ES-I3 (cell line): ENCODE measurements around the gene CRMP1.

Source experiments
- H3K36me3 ChIP-seq: 2 replicates; pipeline ENCODE4 v1.6.1; 2013; ENCODE audit warnings: mild to moderate bottlenecking, low read length, control low read depth, moderate library complexity; ENCODE audit not compliant: insufficient read depth
- H3K4me1 ChIP-seq: 2 replicates; pipeline ENCODE4 v1.6.1; 2013; ENCODE audit warnings: mild to moderate bottlenecking, control low read depth, low read length; ENCODE audit not compliant: insufficient read depth
- H3K9ac ChIP-seq: 2 replicates; pipeline ENCODE4 v1.6.1; 2013; ENCODE audit warnings: low read depth, mild to moderate bottlenecking, low read length, moderate library complexity
- H3K9me3 ChIP-seq: 2 replicates; pipeline ENCODE4 v1.6.1; 2013; ENCODE audit warnings: mild to moderate bottlenecking, low read length, moderate library complexity; ENCODE audit not compliant: control insufficient read depth, insufficient read depth

CRMP1 gene

GRCh38 chr4:5785806-5786680 lies 106.8 kb downstream of the CRMP1 start:
- no peaks in the 10 kb centered on the region; the same call in 1 of the 2 replicates for H3K36me3 ChIP-seq
- H3K9ac ChIP-seq: no peak overlapping the region
- no peaks in the 10 kb centered on the region for H3K9me3 ChIP-seq
- no peaks in the 10 kb centered on the region for H3K4me1 ChIP-seq

DNA sequence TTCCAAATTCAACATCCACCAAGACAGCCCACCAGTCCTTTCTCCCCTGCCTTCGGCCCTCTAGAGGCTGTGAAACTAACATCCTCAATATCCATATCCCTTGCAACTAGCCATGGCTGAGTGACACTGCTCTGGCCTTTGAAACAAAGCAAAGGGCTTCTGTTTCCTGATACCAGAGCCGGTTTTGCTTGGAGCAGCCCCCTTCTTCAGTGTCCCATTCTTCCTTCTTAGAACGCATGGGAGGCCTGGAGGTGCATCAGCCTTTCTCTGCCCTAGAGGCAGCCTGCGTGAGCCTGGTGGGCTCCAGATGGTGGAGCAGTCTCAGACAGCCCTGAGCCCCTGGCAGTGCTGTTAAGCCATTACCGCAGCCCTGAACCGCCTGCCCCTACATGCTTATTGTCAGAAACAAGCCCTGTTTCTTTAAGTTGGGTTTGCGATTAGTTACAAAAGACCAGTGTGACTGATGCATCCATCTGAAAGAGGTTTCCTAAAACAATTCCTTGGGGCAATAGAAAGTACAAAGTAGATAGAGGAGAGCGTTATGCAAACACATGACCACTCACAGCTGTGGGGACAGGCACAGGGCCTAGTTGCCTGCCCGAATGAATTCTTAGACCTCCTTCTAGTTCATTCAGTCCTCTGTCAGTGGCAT lies 107.8 kb downstream of the CRMP1 start:
- Histone ChIP-seq H3K4me1 (no peaks in the 10 kb centered on the region), H3K9me3 (no peaks in the 10 kb centered on the region), H3K36me3 (no peaks in the 10 kb centered on the region; the same call in 1 of the 2 replicates), H3K9ac (no peak overlapping the region)

GRCh38 chr4:5784021-5784420 lies 108.9 kb downstream of the CRMP1 start:
- Histone ChIP-seq H3K9ac (no peak overlapping the region), H3K4me1 (no peaks in the 10 kb centered on the region), H3K36me3 (no peaks in the 10 kb centered on the region; the same call in 1 of the 2 replicates), H3K9me3 (no peaks in the 10 kb centered on the region)

DNA sequence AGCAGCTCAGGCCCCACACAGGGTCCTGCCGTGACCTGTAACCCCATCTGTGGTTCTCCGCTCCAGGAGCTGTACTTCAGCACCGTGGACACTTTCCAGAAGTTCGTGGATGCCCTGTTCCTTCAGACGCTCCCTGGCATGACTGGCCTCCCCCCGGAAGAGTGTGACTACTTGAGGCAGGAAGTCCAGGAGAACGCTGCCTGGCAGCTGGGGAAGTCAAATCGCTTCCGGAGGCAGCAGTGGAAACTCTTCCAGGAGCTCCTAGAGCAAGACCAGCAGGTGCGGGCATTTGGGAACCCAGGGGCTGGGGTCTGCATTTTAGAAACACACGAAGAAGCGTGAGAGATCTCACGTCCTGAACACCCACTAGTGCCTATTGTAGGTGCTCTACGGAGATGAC lies 109.4 kb downstream of the CRMP1 start:
- H3K9ac ChIP-seq: no peak overlapping the region
- no peaks in the 10 kb centered on the region for H3K9me3 ChIP-seq
- H3K4me1 ChIP-seq: no peaks in the 10 kb centered on the region
- no peaks in the 10 kb centered on the region; the same call in 1 of the 2 replicates for H3K36me3 ChIP-seq

DNA sequence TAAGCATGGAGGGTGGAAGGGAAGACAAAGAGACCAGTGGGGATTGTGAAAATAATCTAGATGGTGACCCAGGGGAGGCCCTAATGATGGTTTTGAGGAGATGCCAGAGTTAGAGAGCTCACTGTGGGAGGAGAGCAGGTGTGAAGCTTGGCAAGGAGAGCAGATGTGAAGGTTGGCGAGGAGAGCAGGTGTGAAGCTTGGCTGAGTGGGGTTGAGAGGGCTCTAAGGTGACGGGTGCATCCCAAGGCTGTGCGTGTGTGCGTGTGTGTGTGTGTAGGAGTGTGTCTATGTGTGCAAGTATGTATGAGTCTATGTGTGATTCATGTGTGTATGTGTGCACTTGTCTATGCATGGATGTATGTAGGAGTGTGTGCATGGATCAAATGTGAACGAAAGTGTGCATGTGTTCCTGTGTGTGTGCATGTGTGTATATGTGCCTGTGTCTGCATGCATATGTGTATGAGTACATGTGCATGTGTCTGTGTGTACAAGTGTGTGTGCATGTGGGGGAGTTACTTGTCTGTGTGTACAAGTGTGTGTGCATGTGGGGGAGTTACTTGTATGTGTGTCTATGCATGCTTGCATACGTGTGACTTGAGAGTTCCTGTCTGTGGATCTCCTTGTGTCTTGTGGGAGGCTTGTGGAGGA lies 109.9 kb downstream of the CRMP1 start:
- no peak overlapping the region for H3K9ac ChIP-seq
- no peaks in the 10 kb centered on the region for H3K9me3 ChIP-seq
- no peaks in the 10 kb centered on the region for H3K4me1 ChIP-seq
- no peaks in the 10 kb centered on the region; the same call in 1 of the 2 replicates for H3K36me3 ChIP-seq

DNA sequence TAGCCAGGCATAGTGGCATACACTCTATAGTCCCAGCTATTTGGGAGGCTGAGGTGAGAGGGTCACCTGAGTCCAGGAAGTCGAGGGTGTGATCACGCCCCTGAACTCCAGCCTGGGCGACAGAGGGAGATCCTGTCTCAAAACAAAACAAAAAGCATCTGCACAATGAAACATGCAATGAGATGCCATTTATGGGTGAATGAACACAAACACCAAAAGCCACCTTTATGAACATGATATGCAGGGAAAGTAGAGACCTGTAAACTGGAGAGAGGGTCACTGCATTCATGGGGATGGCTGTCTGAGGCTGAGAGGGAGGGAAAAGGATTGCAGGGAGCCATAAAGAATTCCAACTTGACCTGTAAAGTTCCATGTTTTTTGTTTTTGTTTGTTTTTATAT lies 111.2 kb downstream of the CRMP1 start:
- no peaks in the 10 kb centered on the region for H3K4me1 ChIP-seq
- no peaks in the 10 kb centered on the region for H3K36me3 ChIP-seq
- H3K9ac ChIP-seq: no peak overlapping the region
- H3K9me3 ChIP-seq: peaks cover 5% of the 10 kb centered on the region

DNA sequence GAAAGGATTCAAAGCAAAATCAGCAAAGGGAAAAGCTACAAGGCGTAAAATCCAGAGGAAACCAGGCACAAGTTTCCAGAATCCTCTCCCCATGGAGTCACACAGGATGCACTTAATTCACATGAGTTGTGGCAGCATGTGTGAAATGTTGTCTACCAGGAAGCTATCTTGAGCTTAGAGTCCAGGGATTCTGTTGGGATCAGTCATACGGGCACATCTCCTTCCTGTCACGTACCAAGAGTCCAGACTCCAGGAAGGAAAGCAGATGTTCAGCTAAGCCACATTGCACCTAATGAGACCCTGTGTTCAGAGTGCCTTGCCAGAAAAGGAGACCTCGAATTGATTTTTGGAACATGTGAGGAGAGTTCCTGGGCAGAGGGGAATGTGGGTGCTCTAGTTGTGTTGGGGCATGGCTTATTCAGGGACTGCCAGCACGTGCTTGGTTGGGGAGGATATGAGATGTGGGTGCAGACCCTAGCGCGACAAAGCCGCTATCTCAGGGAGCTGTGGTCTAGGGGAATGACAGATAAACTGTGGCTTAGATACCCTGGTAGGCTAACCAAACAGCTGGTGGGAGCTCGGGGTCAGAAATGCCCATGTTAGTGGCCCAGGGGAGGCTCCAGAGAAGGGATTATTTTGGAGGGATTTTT lies 111.9 kb downstream of the CRMP1 start:
- no peaks in the 10 kb centered on the region for H3K4me1 ChIP-seq
- no peaks in the 10 kb centered on the region for H3K36me3 ChIP-seq
- peaks cover 10% of the 10 kb centered on the region for H3K9me3 ChIP-seq
- no peak overlapping the region for H3K9ac ChIP-seq

GRCh38 chr4:5776510-5776909 lies 116.4 kb downstream of the CRMP1 start:
- Histone ChIP-seq H3K9me3 (peaks cover 14% of the 10 kb centered on the region), H3K36me3 (no peaks in the 10 kb centered on the region), H3K4me1 (no peaks in the 10 kb centered on the region), H3K9ac (no peak overlapping the region)

DNA sequence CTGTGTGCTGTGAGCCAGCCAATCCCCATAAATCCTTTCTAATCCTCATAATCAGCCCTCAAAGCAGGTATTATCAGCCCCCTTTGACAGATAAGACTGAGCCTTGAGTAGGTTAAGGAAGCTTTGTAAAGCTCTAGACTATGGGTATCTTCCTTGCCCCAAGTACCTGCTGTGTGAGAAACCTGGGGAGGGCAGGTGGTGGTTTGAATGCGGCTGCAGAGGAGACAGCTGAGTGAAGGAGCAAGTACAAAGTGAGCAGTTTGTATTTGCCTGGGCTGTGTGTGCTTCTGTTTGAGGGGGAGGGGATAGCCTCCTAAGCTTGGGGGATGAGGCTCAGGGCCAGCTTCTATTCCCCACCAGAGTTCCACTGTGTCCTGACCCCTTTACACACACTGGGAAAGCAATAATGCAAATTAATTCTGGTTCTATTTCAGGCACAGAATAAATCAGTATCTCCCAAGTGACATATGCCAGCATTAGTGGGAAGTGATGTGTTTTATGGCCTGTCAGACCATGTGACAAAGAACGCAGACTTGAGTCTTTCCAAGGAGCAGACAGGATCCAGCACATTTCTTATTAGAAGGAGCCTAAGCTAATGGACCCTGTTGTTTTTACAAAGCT lies 118.4 kb downstream of the CRMP1 start:
- Histone ChIP-seq H3K9me3 (peaks cover 17% of the 10 kb centered on the region), H3K4me1 (no peaks in the 10 kb centered on the region), H3K36me3 (no peaks in the 10 kb centered on the region), H3K9ac (no peak overlapping the region)

GRCh38 chr4:5773271-5773555 lies 119.7 kb downstream of the CRMP1 start:
- Histone ChIP-seq H3K9me3 (peaks cover 17% of the 10 kb centered on the region), H3K9ac (no peak overlapping the region), H3K36me3 (no peaks in the 10 kb centered on the region; the same call in 1 of the 2 replicates), H3K4me1 (no peaks in the 10 kb centered on the region)

DNA sequence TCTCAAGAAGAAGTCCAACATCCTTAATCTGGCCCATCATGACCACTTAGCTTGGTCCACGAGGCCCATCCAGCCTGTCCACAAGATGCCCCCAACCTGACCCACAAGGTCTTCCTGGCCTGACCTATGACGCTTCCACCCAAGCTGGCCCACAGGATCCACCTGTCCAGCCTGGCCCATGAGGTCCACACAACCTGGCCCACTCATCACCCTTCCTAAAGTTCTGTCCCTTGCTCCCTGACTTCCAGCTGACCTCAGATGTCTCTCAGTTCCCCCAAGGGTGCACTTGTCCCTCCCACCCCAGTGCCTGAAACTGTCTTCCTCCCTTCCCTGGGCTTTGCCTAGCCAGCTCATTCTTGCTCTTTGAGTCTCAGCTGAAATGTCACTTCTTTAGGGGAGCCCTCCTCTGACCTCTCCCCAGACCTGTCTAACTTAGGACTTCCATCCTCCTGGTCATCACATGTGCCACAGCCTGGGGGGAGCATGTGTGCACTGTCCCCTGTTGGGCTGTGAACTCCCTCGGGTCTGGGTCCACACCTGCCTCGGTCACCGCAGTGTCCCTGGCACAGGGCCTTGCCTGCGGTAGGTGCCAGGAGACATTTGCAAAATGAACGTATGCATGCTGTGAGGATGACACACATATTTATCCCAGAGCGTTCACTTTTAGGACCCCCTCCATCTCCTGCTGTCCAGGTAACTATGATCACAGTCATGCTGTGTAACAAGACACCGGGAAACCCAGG lies 120.2 kb downstream of the CRMP1 start:
- H3K4me1 ChIP-seq: no peaks in the 10 kb centered on the region
- H3K9me3 ChIP-seq: peaks cover 17% of the 10 kb centered on the region
- no peaks in the 10 kb centered on the region; the same call in 1 of the 2 replicates for H3K36me3 ChIP-seq
- H3K9ac ChIP-seq: no peak overlapping the region
